Measurements from ENCODE around the gene PANX1. TPM values are rescaled to one million over a fixed set of nuclear protein-coding genes. Genes with fewer than 3 reads are reported as not detected.

The PANX1 gene
- total RNA-seq, 2 experiments from 2014 or later = 10.8 to 11.4 TPM

GRCh38 chr11:94181526-94181925, 52.9 kb downstream of the PANX1 start:
- DNase-seq (no peak), ATAC-seq (no peak)
- H3K27ac Mint-ChIP-seq = no peak overlapping the region
- peaks cover 37% of the 10 kb centered on the region for H3K36me3 Mint-ChIP-seq (ENCODE audit: low read depth)
- no peaks in the 10 kb centered on the region for H3K9me3 Mint-ChIP-seq
- H3K27me3 Mint-ChIP-seq = no peaks in the 10 kb centered on the region
- intact Hi-C loops (cut with micrococcal nuclease) = no loop called here
- ChIA-PET CTCF (interaction anchor here (0.9 kb wide), 1 partner anchor 286 kb away, joined by 3 read pairs; no protein-coding TSS in a partner anchor), POLR2A (no interaction called here)
- no peaks in the 10 kb centered on the region for H3K4me1 Mint-ChIP-seq (ENCODE audit: low read depth)
- no peak overlapping the region for H3K4me3 Mint-ChIP-seq
- TF ChIP-seq CTCF (IDR thresholded peaks at IDR 0.05) = no peak

DNA sequence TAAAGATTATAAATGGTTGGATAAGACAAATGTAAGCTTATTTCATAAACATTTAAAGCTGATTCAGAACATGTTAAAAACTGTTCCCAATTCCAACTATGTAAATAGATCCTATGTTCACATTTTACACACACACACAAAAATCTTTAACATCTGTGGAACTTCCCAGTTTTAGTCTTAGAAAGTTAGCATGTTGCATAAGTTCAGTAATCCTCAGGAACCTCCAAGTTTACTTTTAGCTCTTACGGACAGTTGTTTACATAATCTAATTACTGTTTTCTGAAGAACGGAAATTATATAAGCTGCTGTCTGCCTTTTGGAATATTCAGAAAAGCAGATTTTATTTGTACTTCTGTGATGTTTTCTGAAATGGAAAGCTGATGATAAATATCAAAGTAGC, 53.3 kb downstream of the PANX1 start:
- Mint-ChIP-seq H3K4me1 (ENCODE audit: low read depth) (no peaks in the 10 kb centered on the region), H3K27ac (no peak overlapping the region), H3K36me3 (ENCODE audit: low read depth) (peaks cover 32% of the 10 kb centered on the region), H3K27me3 (no peaks in the 10 kb centered on the region), H3K4me3 (no peak overlapping the region), H3K9me3 (no peaks in the 10 kb centered on the region)
- no peak for ATAC-seq
- ChIA-PET POLR2A (no interaction called here), CTCF (interaction anchor here (0.9 to 2.8 kb wide), 2 partner anchors 9 to 286 kb away, joined by 3 to 18 read pairs; no protein-coding TSS in a partner anchor)
- TF ChIP-seq CTCF (IDR thresholded peaks at IDR 0.05) = no peak
- no peak for DNase-seq
- intact Hi-C loops (cut with micrococcal nuclease) = no loop called here

- no peaks in the 10 kb centered on the region for H3K4me1 Mint-ChIP-seq (ENCODE audit: low read depth)
- DNase-seq (no peak), ATAC-seq (no peak)
- H3K27me3 Mint-ChIP-seq = no peaks in the 10 kb centered on the region
- TF ChIP-seq CTCF (IDR thresholded peaks at IDR 0.05) = no peak
- H3K36me3 Mint-ChIP-seq (ENCODE audit: low read depth) = peaks cover 25% of the 10 kb centered on the region
- POLR2A ChIA-PET = interaction anchor here (1.0 kb wide), 1 partner anchor 55 kb away, joined by 5 read pairs; the partner anchor contains the start of gene PANX1
- H3K9me3 Mint-ChIP-seq = no peaks in the 10 kb centered on the region
- CTCF ChIA-PET = interaction anchor here (0.5 to 2.9 kb wide), 13 partner anchors 8 to 339 kb away, joined by 3 to 18 read pairs (median 6); partner anchors contain the start of gene PANX1
- no peak overlapping the region for H3K27ac Mint-ChIP-seq
- no peak overlapping the region for H3K4me3 Mint-ChIP-seq
- intact Hi-C loops (cut with micrococcal nuclease) = no loop called here
Observed at GRCh38 chr11:94183251-94183885, 54.7 kb downstream of the PANX1 start.

DNA sequence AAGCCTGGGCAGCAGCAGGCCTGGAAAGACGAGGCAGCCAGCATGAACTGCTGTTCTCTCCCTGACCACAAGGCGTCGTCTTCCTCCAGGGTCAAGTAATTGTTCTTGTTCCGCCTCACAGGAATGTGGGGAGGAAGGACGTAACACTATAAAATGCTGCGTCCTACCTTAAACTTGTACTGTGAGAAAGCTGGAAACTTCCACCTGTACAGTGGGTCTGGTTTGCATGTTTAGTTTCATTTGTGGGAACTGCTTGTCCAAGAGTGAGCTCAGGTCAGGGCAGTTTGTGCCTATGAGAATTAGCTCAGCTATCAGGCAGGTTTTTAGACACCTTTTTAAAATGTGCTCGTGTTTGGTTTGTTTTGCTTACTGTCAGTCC, 55.2 kb downstream of the PANX1 start:
- Mint-ChIP-seq H3K27ac (no peak overlapping the region), H3K27me3 (no peaks in the 10 kb centered on the region), H3K4me3 (no peak overlapping the region), H3K4me1 (ENCODE audit: low read depth) (no peaks in the 10 kb centered on the region), H3K36me3 (ENCODE audit: low read depth) (peaks cover 21% of the 10 kb centered on the region), H3K9me3 (no peaks in the 10 kb centered on the region)
- POLR2A ChIA-PET = interaction anchor here (1.0 kb wide), 1 partner anchor 55 kb away, joined by 5 read pairs; the partner anchor contains the start of gene PANX1
- peak; percentile 77 for TF ChIP-seq CTCF (IDR thresholded peaks at IDR 0.05)
- intact Hi-C loops (cut with micrococcal nuclease) = no loop called here
- peak; percentile 40 for DNase-seq
- CTCF ChIA-PET = interaction anchor here (0.7 to 2.9 kb wide), 11 partner anchors 9 to 338 kb away, joined by 3 to 18 read pairs (median 7); partner anchors contain the start of gene PANX1
- no peak for ATAC-seq

- Mint-ChIP-seq H3K9me3 (no peaks in the 10 kb centered on the region), H3K36me3 (ENCODE audit: low read depth) (peaks cover 19% of the 10 kb centered on the region), H3K4me1 (ENCODE audit: low read depth) (no peaks in the 10 kb centered on the region), H3K4me3 (no peak overlapping the region), H3K27me3 (no peaks in the 10 kb centered on the region), H3K27ac (no peak overlapping the region)
- ChIA-PET CTCF (interaction anchor here (1.2 to 2.9 kb wide), 10 partner anchors 9 to 338 kb away, joined by 3 to 18 read pairs (median 7); partner anchors contain the start of gene PANX1), POLR2A (interaction anchor here (0.6 to 1.0 kb wide), 2 partner anchors 17 to 56 kb away, joined by 3 to 5 read pairs; partner anchors contain the start of gene PANX1)
- intact Hi-C loops (cut with micrococcal nuclease) = no loop called here
- TF ChIP-seq CTCF (IDR thresholded peaks at IDR 0.05) = no peak
- DNase-seq (no peak), ATAC-seq (no peak)
Observed at GRCh38 chr11:94184362-94184761, 55.7 kb downstream of the PANX1 start.
